Mammary epithelial cell (primary cell): ENCODE results near the gene PARD3B.

ENCODE experiments used
- EZH2 ChIP-seq: IDR thresholded peaks from 2 replicates; pipeline ENCODE4 v1.6.1; 2012; ENCODE audit warnings: low read length, inconsistent platforms, borderline replicate concordance
- TF ChIP-seq, protein P1 (sequence below), 2 donors: IDR thresholded peaks in 1 of 2; conservative IDR thresholded peaks in 1 of 2; 2 replicates each; pipeline ENCODE4 v1.5.1; 2011 to 2012; ENCODE audit warnings: inconsistent platforms in 2 of 2, low read length in 2 of 2, mild to moderate bottlenecking in 2 of 2, control low read depth in 1 of 2, low read depth in 1 of 2; ENCODE audit not compliant: insufficient read depth in 1 of 2; ENCODE audit errors: extremely low read depth in 1 of 2

- TF ChIP-seq, protein P1, sequence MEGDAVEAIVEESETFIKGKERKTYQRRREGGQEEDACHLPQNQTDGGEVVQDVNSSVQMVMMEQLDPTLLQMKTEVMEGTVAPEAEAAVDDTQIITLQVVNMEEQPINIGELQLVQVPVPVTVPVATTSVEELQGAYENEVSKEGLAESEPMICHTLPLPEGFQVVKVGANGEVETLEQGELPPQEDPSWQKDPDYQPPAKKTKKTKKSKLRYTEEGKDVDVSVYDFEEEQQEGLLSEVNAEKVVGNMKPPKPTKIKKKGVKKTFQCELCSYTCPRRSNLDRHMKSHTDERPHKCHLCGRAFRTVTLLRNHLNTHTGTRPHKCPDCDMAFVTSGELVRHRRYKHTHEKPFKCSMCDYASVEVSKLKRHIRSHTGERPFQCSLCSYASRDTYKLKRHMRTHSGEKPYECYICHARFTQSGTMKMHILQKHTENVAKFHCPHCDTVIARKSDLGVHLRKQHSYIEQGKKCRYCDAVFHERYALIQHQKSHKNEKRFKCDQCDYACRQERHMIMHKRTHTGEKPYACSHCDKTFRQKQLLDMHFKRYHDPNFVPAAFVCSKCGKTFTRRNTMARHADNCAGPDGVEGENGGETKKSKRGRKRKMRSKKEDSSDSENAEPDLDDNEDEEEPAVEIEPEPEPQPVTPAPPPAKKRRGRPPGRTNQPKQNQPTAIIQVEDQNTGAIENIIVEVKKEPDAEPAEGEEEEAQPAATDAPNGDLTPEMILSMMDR (conservative IDR thresholded peaks at IDR 0.05 in 1 of 2, IDR thresholded peaks at IDR 0.05 in 1 of 2; ENCODE audit: extremely low read depth in 1 of 2, insufficient read depth in 1 of 2, low read depth in 1 of 2, low read length in 2 of 2) = no peak
- TF ChIP-seq EZH2 = no peak
Measured at GRCh38 chr2:205169464-205169863, 624.2 kb downstream of the PARD3B start.
